Mesendoderm (in vitro differentiated cells): ENCODE results near the gene SRMS.

Source experiments
- DNase-seq: peaks from one replicate; pipeline ENCODE4 v3.0.0; 2013
- H2AK5ac ChIP-seq: 2 replicates; pipeline ENCODE4 v1.6.1; 2013; ENCODE audit warnings: low read length, inconsistent platforms
- H2BK120ac ChIP-seq: 2 replicates; pipeline ENCODE4 v1.6.1; 2013; ENCODE audit warnings: low read depth, mild to moderate bottlenecking, low read length, moderate library complexity, mixed read lengths
- H2BK15ac ChIP-seq: replicated peaks from 2 replicates; pipeline ENCODE4 v1.6.1; 2013; ENCODE audit warnings: low read depth, mild to moderate bottlenecking, moderate library complexity
- H2BK5ac ChIP-seq: 2 replicates; pipeline ENCODE4 v1.6.1; 2013; ENCODE audit warnings: low read length, inconsistent platforms
- H3K18ac ChIP-seq: 2 replicates; pipeline ENCODE4 v1.6.1; 2013; ENCODE audit warnings: mild to moderate bottlenecking, low read length, mixed read lengths
- H3K23ac ChIP-seq: one replicate; pipeline ENCODE4 v1.6.1; 2013; ENCODE audit warnings: low read length
- H3K27ac ChIP-seq: 2 replicates; pipeline ENCODE4 v1.5.1; 2013; ENCODE audit warnings: low read depth, mild to moderate bottlenecking, inconsistent platforms, low read length, moderate library complexity
- H3K27me3 ChIP-seq: 2 replicates; pipeline ENCODE4 v1.6.1; 2013; ENCODE audit warnings: low read length, control low read depth, mild to moderate bottlenecking, inconsistent platforms; ENCODE audit not compliant: insufficient read depth, poor library complexity
- H3K36me3 ChIP-seq: 2 replicates; pipeline ENCODE4 v1.6.1; 2013; ENCODE audit warnings: low read length, inconsistent platforms; ENCODE audit not compliant: control insufficient read depth, insufficient read depth
- H3K4ac ChIP-seq: one replicate; pipeline ENCODE4 v1.6.1; 2013; ENCODE audit warnings: low read depth, mild to moderate bottlenecking, low read length, moderate library complexity
- H3K4me1 ChIP-seq: 2 replicates; pipeline ENCODE4 v1.6.1; 2013; ENCODE audit warnings: low read depth, low read length, inconsistent platforms; ENCODE audit not compliant: control insufficient read depth
- H3K4me2 ChIP-seq: 2 replicates; pipeline ENCODE4 v1.6.1; 2013; ENCODE audit warnings: low read length
- H3K4me3 ChIP-seq: 2 replicates; pipeline ENCODE4 v1.5.1; 2013; ENCODE audit warnings: mild to moderate bottlenecking, low read length
- H3K56ac ChIP-seq: one replicate; pipeline ENCODE4 v1.6.1; 2013; ENCODE audit warnings: low read length
- H3K79me1 ChIP-seq: 2 replicates; pipeline ENCODE4 v1.6.1; 2013; ENCODE audit warnings: low read length, inconsistent platforms
- H3K79me2 ChIP-seq: 2 replicates; pipeline ENCODE4 v1.6.1; 2013; ENCODE audit warnings: mild to moderate bottlenecking, low read length; ENCODE audit not compliant: control insufficient read depth, insufficient read depth
- H3K9ac ChIP-seq: 2 replicates; pipeline ENCODE4 v1.6.1; 2013; ENCODE audit warnings: low read length, inconsistent platforms
- H4K5ac ChIP-seq: one replicate; pipeline ENCODE4 v1.6.1; 2013; ENCODE audit warnings: low read length
- H4K8ac ChIP-seq: one replicate; pipeline ENCODE4 v1.6.1; 2013; ENCODE audit warnings: low read depth, mild to moderate bottlenecking, control low read depth, low read length, moderate library complexity
- WGBS: extraction: QIAGEN DNeasy Blood & Tissue Kit; methylation state at CpG from one replicate; pipeline ENCODE4 v1.1.7; 2013; ENCODE audit warnings: low lambda C conversion rate, missing lambda C conversion rate; ENCODE audit not compliant: insufficient coverage; ENCODE audit errors: extremely low coverage; 5-methylcytosine and 5-hydroxymethylcytosine counted together

SRMS gene

GRCh38 chr20:63491078-63491477, 56.5 kb downstream of the SRMS start:
- no peaks in the 10 kb centered on the region for H3K79me1 ChIP-seq
- no peak overlapping the region for H3K27ac ChIP-seq
- no peak overlapping the region for H4K5ac ChIP-seq
- no CpG with 5 or more reads among the region's 4 CpGs for WGBS
- no peak overlapping the region for H2AK5ac ChIP-seq
- no peak overlapping the region for H3K18ac ChIP-seq
- H2BK120ac ChIP-seq = no peak overlapping the region
- H3K4ac ChIP-seq = no peak overlapping the region
- no peaks in the 10 kb centered on the region for H3K36me3 ChIP-seq
- no peak overlapping the region for H2BK5ac ChIP-seq
- H3K23ac ChIP-seq = no peak overlapping the region
- H2BK15ac ChIP-seq = no peak overlapping the region
- no peak overlapping the region for H3K56ac ChIP-seq
- no peak overlapping the region for H3K9ac ChIP-seq
- peaks cover 8% of the 10 kb centered on the region for H3K27me3 ChIP-seq
- no peak overlapping the region for H3K4me3 ChIP-seq
- H3K79me2 ChIP-seq = no peaks in the 10 kb centered on the region
- no peak for DNase-seq
- no peak overlapping the region for H3K4me2 ChIP-seq
- no peaks in the 10 kb centered on the region for H3K4me1 ChIP-seq
- no peak overlapping the region for H4K8ac ChIP-seq
